ENCODE measurements around the gene CA10.

CA10 gene

DNA sequence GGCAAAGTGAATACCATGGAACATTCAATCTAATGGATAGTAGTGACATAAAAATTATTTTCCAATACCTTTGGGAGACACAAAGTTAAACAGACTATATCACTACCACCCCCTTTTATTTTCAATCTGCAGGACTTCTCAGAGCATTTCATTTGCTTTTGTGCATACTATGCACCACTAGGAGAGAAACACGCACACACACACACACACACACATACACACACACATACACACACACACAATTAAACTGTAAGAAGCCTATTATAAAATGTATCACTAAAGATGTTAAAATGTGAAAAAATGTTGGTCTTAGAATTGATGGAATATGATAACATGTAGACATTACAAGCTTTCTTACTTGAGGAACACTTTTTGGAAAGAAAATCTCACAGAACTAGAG lies 331.4 kb downstream of the CA10 start:
- Histone ChIP-seq H3K9me3 (ENCODE audit: insufficient read depth, low read length) (no peaks in the 10 kb centered on the region), H3K36me3 (ENCODE audit: insufficient read depth, insufficient read length, low read length) (no peaks in the 10 kb centered on the region), H3K27me3 (ENCODE audit: insufficient read depth, insufficient read length) (no peaks in the 10 kb centered on the region), H3K9ac (ENCODE audit: insufficient read length, low read depth) (no peak overlapping the region), H3K4me3 (ENCODE audit: insufficient read length, low read depth) (no peak overlapping the region), H3K4me1 (ENCODE audit: insufficient read depth, insufficient read length) (no peaks in the 10 kb centered on the region)
- no peak for TF ChIP-seq SUZ12 (IDR thresholded peaks at IDR 0.05; ENCODE audit: extremely low read depth, insufficient read depth, insufficient read length)
- no peak for TF ChIP-seq YY1 (IDR thresholded peaks at IDR 0.05; ENCODE audit: insufficient read depth, insufficient read length)
- no peak for TF ChIP-seq ZNF274 (IDR thresholded peaks at IDR 0.05; ENCODE audit: low read depth, low read length)
- DNase-seq (ENCODE audit: low read depth, low spot score): no peak

DNA sequence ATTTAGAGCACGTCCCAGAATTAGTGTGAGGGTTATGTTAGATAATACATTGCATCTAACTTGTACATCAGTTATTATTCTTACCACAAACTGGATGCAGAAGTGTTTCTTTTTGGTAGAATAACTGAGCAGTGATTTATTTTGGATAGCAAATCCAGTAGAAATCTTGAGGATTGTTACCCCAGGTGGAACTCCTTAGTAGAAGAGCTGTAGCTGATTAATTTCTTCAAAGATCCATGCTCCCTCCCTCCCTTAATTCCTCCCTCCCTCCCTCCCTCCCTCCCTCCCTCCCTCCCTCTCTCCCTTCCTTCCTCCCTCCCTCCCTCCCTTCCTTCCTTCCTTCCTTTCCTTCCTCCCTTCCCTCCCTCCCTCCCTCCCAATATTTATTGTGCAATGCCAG lies 337.7 kb downstream of the CA10 start:
- Histone ChIP-seq H3K36me3 (ENCODE audit: insufficient read depth, insufficient read length, low read length) (no peaks in the 10 kb centered on the region), H3K4me3 (ENCODE audit: insufficient read length, low read depth) (no peak overlapping the region), H3K9ac (ENCODE audit: insufficient read length, low read depth) (no peak overlapping the region), H3K27me3 (ENCODE audit: insufficient read depth, insufficient read length) (no peaks in the 10 kb centered on the region), H3K4me1 (ENCODE audit: insufficient read depth, insufficient read length) (peaks cover 2% of the 10 kb centered on the region), H3K9me3 (ENCODE audit: insufficient read depth, low read length) (no peaks in the 10 kb centered on the region)
- DNase-seq (ENCODE audit: low read depth, low spot score): no peak
- TF ChIP-seq SUZ12 (IDR thresholded peaks at IDR 0.05; ENCODE audit: extremely low read depth, insufficient read depth, insufficient read length): no peak
- no peak for TF ChIP-seq YY1 (IDR thresholded peaks at IDR 0.05; ENCODE audit: insufficient read depth, insufficient read length)
- TF ChIP-seq ZNF274 (IDR thresholded peaks at IDR 0.05; ENCODE audit: low read depth, low read length): no peak

DNA sequence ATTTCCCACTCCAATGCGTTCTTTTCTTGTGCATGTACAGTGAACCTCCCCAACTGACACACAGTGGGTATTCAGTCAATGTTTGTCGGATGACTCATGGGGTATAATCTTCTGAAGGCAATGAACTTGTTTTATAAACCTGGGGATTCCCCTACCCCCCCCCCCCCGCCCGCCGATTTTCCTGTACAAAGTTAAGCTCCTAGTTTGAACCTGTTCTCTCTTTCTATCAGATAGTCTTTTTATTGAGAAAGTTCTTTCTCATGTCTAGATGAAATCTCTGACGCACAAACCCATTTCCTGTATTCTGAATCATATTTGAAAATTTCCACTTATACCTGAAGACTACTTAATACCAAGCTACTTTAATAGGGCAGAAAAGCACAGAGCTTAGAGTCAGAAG lies 338.3 kb downstream of the CA10 start:
- TF ChIP-seq YY1 (IDR thresholded peaks at IDR 0.05; ENCODE audit: insufficient read depth, insufficient read length): no peak
- no peak for TF ChIP-seq ZNF274 (IDR thresholded peaks at IDR 0.05; ENCODE audit: low read depth, low read length)
- no peak for TF ChIP-seq SUZ12 (IDR thresholded peaks at IDR 0.05; ENCODE audit: extremely low read depth, insufficient read depth, insufficient read length)
- no peak for DNase-seq (ENCODE audit: low read depth, low spot score)
- H3K4me1 ChIP-seq (ENCODE audit: insufficient read depth, insufficient read length): peaks cover 2% of the 10 kb centered on the region
- H3K36me3 ChIP-seq (ENCODE audit: insufficient read depth, insufficient read length, low read length): no peaks in the 10 kb centered on the region
- no peaks in the 10 kb centered on the region for H3K9me3 ChIP-seq (ENCODE audit: insufficient read depth, low read length)
- no peak overlapping the region for H3K4me3 ChIP-seq (ENCODE audit: insufficient read length, low read depth)
- H3K9ac ChIP-seq (ENCODE audit: insufficient read length, low read depth): no peak overlapping the region
- no peaks in the 10 kb centered on the region for H3K27me3 ChIP-seq (ENCODE audit: insufficient read depth, insufficient read length)

DNA sequence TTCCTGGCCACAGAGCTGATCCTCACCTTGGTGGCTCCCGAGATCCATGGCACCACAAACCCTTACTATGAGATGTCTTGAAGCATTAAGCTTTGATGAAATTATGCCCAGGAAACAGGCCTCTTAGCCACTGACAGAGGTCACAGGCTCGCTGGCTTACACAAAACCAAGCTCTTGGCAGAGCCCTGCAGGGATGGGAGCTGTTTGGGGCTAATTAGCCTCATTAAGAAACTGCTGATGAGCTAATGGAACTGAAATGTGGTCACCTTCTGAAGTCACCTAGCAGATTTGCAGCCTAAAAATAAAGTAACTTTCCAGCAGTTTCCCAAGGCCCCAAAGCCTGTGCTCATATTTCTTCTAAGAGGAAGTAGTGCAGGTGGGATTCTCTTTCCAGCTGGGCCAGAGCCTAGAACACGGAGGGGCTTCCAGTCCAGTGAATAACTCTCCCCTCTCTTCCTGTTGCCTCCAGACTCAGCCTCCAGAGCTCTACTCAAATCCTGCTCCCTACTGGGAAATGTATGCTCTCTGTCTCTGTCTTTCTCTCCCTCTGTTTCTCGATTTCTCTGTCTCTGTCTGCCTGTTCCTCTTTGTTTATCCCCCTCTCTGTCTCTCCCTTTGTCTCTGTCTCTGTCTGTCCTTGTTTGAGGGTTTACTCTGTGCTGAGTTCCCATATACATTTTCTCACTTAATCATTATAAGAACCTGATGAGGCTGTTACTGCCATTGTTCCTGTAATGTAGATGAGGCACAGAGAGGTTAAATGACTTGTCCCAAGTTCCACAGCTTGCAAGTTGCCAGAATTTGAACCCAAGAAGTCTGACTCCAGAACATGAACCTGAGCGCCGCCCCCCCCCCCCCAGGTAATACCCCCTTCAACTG lies 338.9 kb downstream of the CA10 start:
- H3K9ac ChIP-seq (ENCODE audit: insufficient read length, low read depth): no peak overlapping the region
- no peaks in the 10 kb centered on the region for H3K36me3 ChIP-seq (ENCODE audit: insufficient read depth, insufficient read length, low read length)
- DNase-seq (ENCODE audit: low read depth, low spot score): no peak
- H3K4me3 ChIP-seq (ENCODE audit: insufficient read length, low read depth): no peak overlapping the region
- H3K4me1 ChIP-seq (ENCODE audit: insufficient read depth, insufficient read length): peaks cover 2% of the 10 kb centered on the region
- H3K9me3 ChIP-seq (ENCODE audit: insufficient read depth, low read length): no peaks in the 10 kb centered on the region
- TF ChIP-seq ZNF274 (IDR thresholded peaks at IDR 0.05; ENCODE audit: low read depth, low read length): no peak
- TF ChIP-seq YY1 (IDR thresholded peaks at IDR 0.05; ENCODE audit: insufficient read depth, insufficient read length): no peak
- TF ChIP-seq SUZ12 (IDR thresholded peaks at IDR 0.05; ENCODE audit: extremely low read depth, insufficient read depth, insufficient read length): no peak
- no peaks in the 10 kb centered on the region for H3K27me3 ChIP-seq (ENCODE audit: insufficient read depth, insufficient read length)

DNA sequence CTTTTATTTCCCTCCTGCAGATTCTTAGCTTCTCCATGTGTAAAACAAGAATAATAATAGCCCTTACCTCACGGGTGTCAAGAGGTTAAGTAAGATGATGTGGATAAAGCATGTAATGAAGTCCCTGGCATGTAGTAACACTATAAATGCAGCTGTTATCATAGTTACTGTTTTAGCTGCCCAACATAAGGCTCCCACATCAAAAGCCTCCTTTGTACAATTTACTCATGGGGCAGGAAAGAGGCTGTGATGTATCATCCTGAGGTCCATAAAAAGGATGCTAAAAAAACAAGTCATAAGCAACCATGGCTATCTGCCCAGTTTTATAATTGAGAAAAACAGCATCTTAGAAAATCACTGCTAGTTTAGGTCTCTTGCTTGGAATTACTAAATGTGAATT lies 339.7 kb downstream of the CA10 start:
- Histone ChIP-seq H3K36me3 (ENCODE audit: insufficient read depth, insufficient read length, low read length) (no peaks in the 10 kb centered on the region), H3K4me3 (ENCODE audit: insufficient read length, low read depth) (no peak overlapping the region), H3K9ac (ENCODE audit: insufficient read length, low read depth) (no peak overlapping the region), H3K27me3 (ENCODE audit: insufficient read depth, insufficient read length) (no peaks in the 10 kb centered on the region), H3K9me3 (ENCODE audit: insufficient read depth, low read length) (no peaks in the 10 kb centered on the region), H3K4me1 (ENCODE audit: insufficient read depth, insufficient read length) (peaks cover 2% of the 10 kb centered on the region)
- no peak for DNase-seq (ENCODE audit: low read depth, low spot score)
- TF ChIP-seq ZNF274 (IDR thresholded peaks at IDR 0.05; ENCODE audit: low read depth, low read length) (no peak), SUZ12 (IDR thresholded peaks at IDR 0.05; ENCODE audit: extremely low read depth, insufficient read depth, insufficient read length) (no peak), YY1 (IDR thresholded peaks at IDR 0.05; ENCODE audit: insufficient read depth, insufficient read length) (no peak)

DNA sequence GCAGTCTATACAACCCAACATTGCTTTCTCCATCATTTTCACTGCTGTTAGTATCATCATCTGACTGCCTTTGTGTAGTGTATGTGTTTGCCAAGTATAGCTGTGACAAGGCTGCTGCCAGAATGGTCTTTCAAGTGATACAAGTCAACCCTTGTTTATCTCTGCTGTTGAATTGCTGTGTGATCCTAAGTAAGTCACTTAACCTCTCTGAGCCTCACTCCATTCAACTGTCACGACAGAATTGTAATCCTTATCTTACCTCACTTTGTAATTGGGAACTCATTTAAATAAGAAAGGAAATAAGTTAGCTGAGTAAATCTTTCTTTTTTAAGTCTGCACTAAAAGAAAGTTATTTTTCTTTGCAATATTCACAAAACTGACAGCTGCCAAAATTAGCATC lies 340.6 kb downstream of the CA10 start:
- no peaks in the 10 kb centered on the region for H3K27me3 ChIP-seq (ENCODE audit: insufficient read depth, insufficient read length)
- no peak for DNase-seq (ENCODE audit: low read depth, low spot score)
- H3K9ac ChIP-seq (ENCODE audit: insufficient read length, low read depth): no peak overlapping the region
- no peak overlapping the region for H3K4me3 ChIP-seq (ENCODE audit: insufficient read length, low read depth)
- peaks cover 2% of the 10 kb centered on the region for H3K4me1 ChIP-seq (ENCODE audit: insufficient read depth, insufficient read length)
- TF ChIP-seq SUZ12 (IDR thresholded peaks at IDR 0.05; ENCODE audit: extremely low read depth, insufficient read depth, insufficient read length) (no peak), ZNF274 (IDR thresholded peaks at IDR 0.05; ENCODE audit: low read depth, low read length) (no peak), YY1 (IDR thresholded peaks at IDR 0.05; ENCODE audit: insufficient read depth, insufficient read length) (no peak)
- H3K36me3 ChIP-seq (ENCODE audit: insufficient read depth, insufficient read length, low read length): no peaks in the 10 kb centered on the region
- H3K9me3 ChIP-seq (ENCODE audit: insufficient read depth, low read length): no peaks in the 10 kb centered on the region

DNA sequence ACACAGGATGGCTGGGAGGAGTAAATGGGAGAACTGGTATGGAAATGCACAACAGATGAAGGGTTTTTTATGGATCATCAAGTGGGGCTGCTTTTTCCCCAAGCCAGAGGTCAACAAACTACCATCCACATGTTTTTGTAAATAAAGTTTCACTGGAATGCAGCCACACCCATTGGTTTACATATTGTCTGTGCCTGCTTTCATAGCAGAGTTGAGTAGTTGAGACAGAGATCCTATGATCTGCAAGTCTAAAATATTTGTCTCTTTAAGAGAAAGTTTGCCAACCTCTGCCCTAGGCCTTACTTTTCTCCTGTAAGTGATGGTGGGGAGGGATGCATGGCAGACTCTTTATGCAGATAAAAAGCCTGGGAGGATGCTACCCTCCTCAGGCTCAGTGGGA lies 341.4 kb downstream of the CA10 start:
- TF ChIP-seq SUZ12 (IDR thresholded peaks at IDR 0.05; ENCODE audit: extremely low read depth, insufficient read depth, insufficient read length) (no peak), ZNF274 (IDR thresholded peaks at IDR 0.05; ENCODE audit: low read depth, low read length) (no peak), YY1 (IDR thresholded peaks at IDR 0.05; ENCODE audit: insufficient read depth, insufficient read length) (no peak)
- Histone ChIP-seq H3K4me3 (ENCODE audit: insufficient read length, low read depth) (no peak overlapping the region), H3K4me1 (ENCODE audit: insufficient read depth, insufficient read length) (peaks cover 2% of the 10 kb centered on the region), H3K9ac (ENCODE audit: insufficient read length, low read depth) (no peak overlapping the region), H3K36me3 (ENCODE audit: insufficient read depth, insufficient read length, low read length) (no peaks in the 10 kb centered on the region), H3K27me3 (ENCODE audit: insufficient read depth, insufficient read length) (no peaks in the 10 kb centered on the region), H3K9me3 (ENCODE audit: insufficient read depth, low read length) (no peaks in the 10 kb centered on the region)
- no peak for DNase-seq (ENCODE audit: low read depth, low spot score)
